Gastrocnemius medialis (tissue), 4 donors: ENCODE measurements around the gene ITIH3. TPM values are rescaled to one million over a fixed set of nuclear protein-coding genes. Genes with fewer than 3 reads are reported as not detected.

Experiments used
- ATAC-seq, 2 donors: fragments of 150-250 bp; one replicate each; pipeline ENCODE4 v1.9.1; 2016
- DNase-seq, 2 donors: peaks; one replicate each; pipeline ENCODE4 v3.0.0-alpha.2; 2019
- H3K27ac ChIP-seq, 4 donors: fragments of 200-600 bp; sonication (generic); 1 replicate in 1 of 4; 2 replicates in 3 of 4; pipeline ENCODE4 v1.5.1; 2016 to 2018; ENCODE audit warnings: mild to moderate bottlenecking in 2 of 4, moderate library complexity in 1 of 4
- H3K27me3 ChIP-seq, 3 donors: fragments of 200-600 bp; sonication (generic) in 2 of 3; 1 replicate in 1 of 3; 2 replicates in 2 of 3; pipeline versions ENCODE4 v1.5.1 to v1.6.0; 2016 to 2019; ENCODE audit warnings: mild to moderate bottlenecking in 1 of 3, moderate library complexity in 1 of 3
- H3K36me3 ChIP-seq, 2 donors: fragments of 200-600 bp; sonication (generic) in 1 of 2; one replicate each; pipeline ENCODE4 v1.5.1; 2017 to 2018
- H3K4me1 ChIP-seq, 2 donors: fragments of 200-600 bp; sonication (generic) in 1 of 2; one replicate each; pipeline ENCODE4 v1.5.1; 2016 to 2017; ENCODE audit warnings: mild to moderate bottlenecking in 2 of 2
- H3K4me3 ChIP-seq, 4 donors: fragments of 200-600 bp; sonication (generic) in 3 of 4; 1 replicate in 1 of 4; 2 replicates in 3 of 4; pipeline ENCODE4 v1.5.1; 2016 to 2019; ENCODE audit warnings: mild to moderate bottlenecking in 2 of 4
- H3K9me3 ChIP-seq, 3 donors: fragments of 200-600 bp; sonication (generic) in 2 of 3; 1 replicate in 1 of 3; 2 replicates in 2 of 3; pipeline ENCODE4 v1.5.1; 2016 to 2019
- POLR2A ChIP-seq, 2 donors: fragments of 450-650 bp; IDR thresholded peaks; one replicate each; pipeline ENCODE4 v1.6.1; 2017; ENCODE audit warnings: antibody characterized with exemption in 2 of 2, mild to moderate bottlenecking in 2 of 2, moderate library complexity in 2 of 2
- in situ Hi-C, 4 donors: fragments of 200-750 bp; cut with MboI; loops; one replicate each; pipeline versions ENCODE4 v1.15.0 to v1.8.0; 2017; ENCODE audit warnings: low sequenced_read_pairs in 4 of 4
- intact Hi-C: fragments of 100-400 bp; cut with DNase I; formaldehyde crosslinking; loops from one replicate; pipeline ENCODE4 v1.15.1; 2023; ENCODE audit warnings: low total_unique reads
- total RNA-seq, 4 donors: library from RNA; depleted of rRNA; stranded (reverse); fragments of >200 nt; gene quantifications; one replicate each; pipeline versions ENCODE4 v1.1.0 to v1.2.3, GENCODE V29; 2016
- TF ChIP-seq, protein P1 (sequence below), 5 experiments: fragments of 450-650 bp in 3 of 5; fragments of 200-600 bp in 2 of 5; sonication (generic) in 2 of 5; IDR thresholded peaks in 4 of 5; conservative IDR thresholded peaks in 1 of 5; 1 replicate in 4 of 5; 2 replicates in 1 of 5; pipeline ENCODE4 v1.5.1; 2016 to 2019; ENCODE audit warnings: antibody characterized with exemption in 5 of 5, mild to moderate bottlenecking in 3 of 5, moderate library complexity in 3 of 5

ITIH3 gene
- total RNA-seq, 4 donors from 2014 or later, result 0.66 to 3.1 (median 1.5) TPM

DNA sequence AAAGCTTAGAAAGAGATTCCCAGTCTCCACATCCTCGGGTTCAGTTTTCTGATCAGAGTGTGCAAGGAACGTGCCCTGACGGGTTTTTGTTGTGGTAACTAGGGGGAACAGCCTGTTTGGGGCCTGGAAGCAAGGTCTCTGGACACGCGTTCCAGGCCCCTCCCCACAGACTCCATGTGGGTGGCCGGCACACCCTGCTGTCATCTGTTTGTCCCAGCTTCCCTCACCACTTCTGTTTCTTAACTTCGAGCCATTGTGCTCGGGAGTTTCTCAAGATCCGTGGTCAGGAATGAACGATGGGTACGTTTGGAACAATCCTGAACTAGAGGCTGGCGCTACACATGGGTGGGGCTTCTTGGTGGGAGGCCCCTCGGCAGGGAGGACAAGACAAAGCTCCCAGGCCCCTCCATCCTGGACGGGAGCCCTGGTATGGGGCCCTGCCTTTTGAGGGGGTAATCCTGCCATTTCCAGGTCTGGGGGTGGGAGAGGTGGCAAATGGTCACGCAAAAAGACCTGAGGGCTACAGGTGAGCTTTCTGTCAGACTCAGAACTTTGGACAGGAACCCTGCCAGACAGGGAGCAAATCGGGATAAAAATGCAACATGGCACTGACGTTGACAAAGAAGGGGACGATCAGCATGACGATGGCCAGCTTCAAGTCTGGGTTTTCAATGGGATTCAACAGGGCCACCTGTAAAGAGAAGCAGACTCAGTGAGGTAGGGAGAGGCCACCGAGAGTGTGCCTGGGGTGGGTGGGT lies 48.7 kb downstream of the ITIH3 start:
- Histone ChIP-seq H3K4me1 (peaks cover 93% of the 10 kb centered on the region in 2 donors), H3K4me3 (no peak overlapping the region), H3K27ac (peak overlapping the region; percentile 96 to 98 (median 97)), H3K9me3 (no peaks in the 10 kb centered on the region), H3K27me3 (no peaks in the 10 kb centered on the region), H3K36me3 (no peaks in the 10 kb centered on the region)
- in situ Hi-C loops, result no loop called here
- DNase-seq, result peak in 1 of 2 donors; percentile 63
- peak; percentile 36 to 49 for TF ChIP-seq POLR2A (IDR thresholded peaks at IDR 0.05)
- TF ChIP-seq, protein P1, sequence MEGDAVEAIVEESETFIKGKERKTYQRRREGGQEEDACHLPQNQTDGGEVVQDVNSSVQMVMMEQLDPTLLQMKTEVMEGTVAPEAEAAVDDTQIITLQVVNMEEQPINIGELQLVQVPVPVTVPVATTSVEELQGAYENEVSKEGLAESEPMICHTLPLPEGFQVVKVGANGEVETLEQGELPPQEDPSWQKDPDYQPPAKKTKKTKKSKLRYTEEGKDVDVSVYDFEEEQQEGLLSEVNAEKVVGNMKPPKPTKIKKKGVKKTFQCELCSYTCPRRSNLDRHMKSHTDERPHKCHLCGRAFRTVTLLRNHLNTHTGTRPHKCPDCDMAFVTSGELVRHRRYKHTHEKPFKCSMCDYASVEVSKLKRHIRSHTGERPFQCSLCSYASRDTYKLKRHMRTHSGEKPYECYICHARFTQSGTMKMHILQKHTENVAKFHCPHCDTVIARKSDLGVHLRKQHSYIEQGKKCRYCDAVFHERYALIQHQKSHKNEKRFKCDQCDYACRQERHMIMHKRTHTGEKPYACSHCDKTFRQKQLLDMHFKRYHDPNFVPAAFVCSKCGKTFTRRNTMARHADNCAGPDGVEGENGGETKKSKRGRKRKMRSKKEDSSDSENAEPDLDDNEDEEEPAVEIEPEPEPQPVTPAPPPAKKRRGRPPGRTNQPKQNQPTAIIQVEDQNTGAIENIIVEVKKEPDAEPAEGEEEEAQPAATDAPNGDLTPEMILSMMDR (IDR thresholded peaks at IDR 0.05 in 4 of 5, conservative IDR thresholded peaks at IDR 0.05 in 1 of 5), result no peak
- intact Hi-C loops, result loop anchor here (2.0 to 10.0 kb wide), 4 partner anchors 388 to 894 kb away; partner anchors contain the start of genes NISCH, TNNC1 and TWF2
- no peak for ATAC-seq

DNA sequence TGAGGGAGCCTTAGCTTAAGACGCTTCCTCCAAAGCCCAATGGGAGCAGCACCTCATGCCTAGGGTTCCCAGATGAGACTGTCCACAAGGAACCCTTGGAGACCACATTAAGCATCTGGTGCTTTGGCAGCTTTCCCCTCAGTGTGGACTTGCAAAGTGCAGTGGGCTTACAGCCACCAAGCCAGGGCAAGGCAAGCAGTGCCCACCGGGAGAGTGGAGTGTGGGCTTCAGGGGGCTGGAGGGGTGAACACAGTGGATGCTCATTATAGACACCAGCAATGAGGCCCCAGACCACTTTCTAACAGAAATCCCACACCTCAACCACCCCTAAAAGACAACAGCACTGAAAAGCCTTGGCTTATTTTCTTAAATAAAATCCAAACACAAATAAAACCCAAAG lies 49.3 kb downstream of the ITIH3 start:
- no peaks in the 10 kb centered on the region for H3K36me3 ChIP-seq
- no peak overlapping the region for H3K4me3 ChIP-seq
- H3K9me3 ChIP-seq, result no peaks in the 10 kb centered on the region
- peaks cover 91 to 92% of the 10 kb centered on the region in 2 donors for H3K4me1 ChIP-seq
- intact Hi-C loops, result loop anchor here (2.0 to 10.0 kb wide), 4 partner anchors 389 to 893 kb away; partner anchors contain the start of genes NISCH, TNNC1 and TWF2
- TF ChIP-seq, protein P1 (IDR thresholded peaks at IDR 0.05 in 4 of 5, conservative IDR thresholded peaks at IDR 0.05 in 1 of 5), result no peak
- no peak for TF ChIP-seq POLR2A (IDR thresholded peaks at IDR 0.05)
- H3K27me3 ChIP-seq, result no peaks in the 10 kb centered on the region
- H3K27ac ChIP-seq, result peak overlapping the region; percentile 96 to 98 (median 97)
- no peak for DNase-seq
- in situ Hi-C loops, result no loop called here
- ATAC-seq, result no peak

DNA sequence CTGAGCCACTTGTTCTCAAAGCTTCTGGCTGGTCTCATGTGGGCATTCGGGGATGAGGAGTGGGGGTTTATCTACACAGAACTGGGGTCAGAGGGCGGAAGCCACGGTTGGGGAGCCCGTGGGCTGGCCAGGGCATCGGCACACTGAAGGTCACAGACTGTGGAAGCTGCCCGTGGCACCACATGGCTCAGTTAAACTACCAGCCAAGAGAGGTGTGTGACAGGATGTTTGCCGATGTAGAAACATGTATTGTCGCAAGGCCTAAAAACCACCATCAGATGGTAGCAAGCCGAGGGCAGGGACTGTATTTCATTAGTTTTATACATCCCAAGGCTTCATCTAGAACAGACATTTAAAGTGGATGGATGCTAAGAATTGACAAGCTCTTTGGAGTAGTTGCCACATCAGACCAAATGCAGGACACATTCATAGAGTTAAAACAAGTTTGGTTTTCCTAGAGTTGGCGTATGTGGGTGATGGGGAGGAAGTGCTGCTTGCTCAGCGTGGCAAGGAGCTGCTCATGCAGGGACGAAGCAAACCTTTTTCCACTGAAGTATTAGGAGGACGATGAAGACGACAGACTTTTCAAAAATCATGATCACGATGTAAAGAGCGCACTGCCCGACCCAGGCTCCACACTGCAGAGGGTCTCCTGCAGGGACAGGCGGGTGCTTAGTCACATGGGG lies 49.8 kb downstream of the ITIH3 start:
- DNase-seq (peak; percentile 57 to 84), ATAC-seq (peak; percentile 31 to 38)
- Histone ChIP-seq H3K9me3 (no peaks in the 10 kb centered on the region), H3K27ac (peak overlapping the region; percentile 96 to 98 (median 97)), H3K4me3 (peak overlapping the region in 2 of 4 donors; percentile 8 to 9), H3K36me3 (no peaks in the 10 kb centered on the region), H3K27me3 (no peaks in the 10 kb centered on the region), H3K4me1 (peaks cover 91 to 92% of the 10 kb centered on the region in 2 donors)
- TF ChIP-seq POLR2A (IDR thresholded peaks at IDR 0.05), result peak; percentile 66 to 72
- TF ChIP-seq, protein P1 (IDR thresholded peaks at IDR 0.05 in 4 of 5, conservative IDR thresholded peaks at IDR 0.05 in 1 of 5), result no peak
- intact Hi-C loops (loop anchor here (5.0 to 10.0 kb wide), 3 partner anchors 390 to 893 kb away; partner anchors contain the start of genes NISCH, TNNC1 and TWF2), in situ Hi-C loops (no loop called here)

DNA sequence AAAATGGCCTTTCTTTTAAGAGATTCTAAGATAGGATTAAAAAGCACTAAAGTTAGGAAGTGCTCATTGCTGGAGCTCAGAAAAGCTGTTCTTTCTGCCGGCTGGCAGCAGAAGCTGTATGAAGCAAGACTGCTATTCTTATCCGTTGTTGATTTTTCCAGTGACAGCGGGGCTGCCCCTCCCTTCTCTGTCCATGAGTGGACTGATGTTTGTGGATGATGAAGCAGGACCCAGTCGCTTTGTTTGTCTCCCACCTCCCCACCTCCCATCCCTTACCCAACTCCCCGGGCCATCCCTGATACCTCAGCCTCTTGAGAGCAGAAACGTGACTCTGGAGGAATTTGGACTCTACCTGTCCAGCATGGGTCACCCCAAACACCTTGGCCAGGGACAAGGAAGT lies 50.6 kb downstream of the ITIH3 start:
- intact Hi-C loops, result loop anchor here (5.0 to 10.0 kb wide), 3 partner anchors 287 to 610 kb away; partner anchors contain the start of genes NISCH, RFT1, TNNC1 and TWF2
- H3K9me3 ChIP-seq, result no peaks in the 10 kb centered on the region
- H3K4me1 ChIP-seq, result peaks cover 90 to 93% of the 10 kb centered on the region in 2 donors
- peak; percentile 83 to 89 for DNase-seq
- H3K27ac ChIP-seq, result peak overlapping the region; percentile 96 to 98 (median 97)
- ATAC-seq, result peak; percentile 46 to 49
- in situ Hi-C loops, result no loop called here
- no peaks in the 10 kb centered on the region for H3K36me3 ChIP-seq
- peak overlapping the region in 3 of 4 donors; percentile 8 to 22 (median 9) for H3K4me3 ChIP-seq
- H3K27me3 ChIP-seq, result no peaks in the 10 kb centered on the region
- TF ChIP-seq POLR2A (IDR thresholded peaks at IDR 0.05), result peak; percentile 53 to 66
- TF ChIP-seq, protein P1 (IDR thresholded peaks at IDR 0.05 in 4 of 5, conservative IDR thresholded peaks at IDR 0.05 in 1 of 5), result no peak
